ENCODE measurements around the gene SLC10A7.

DNA sequence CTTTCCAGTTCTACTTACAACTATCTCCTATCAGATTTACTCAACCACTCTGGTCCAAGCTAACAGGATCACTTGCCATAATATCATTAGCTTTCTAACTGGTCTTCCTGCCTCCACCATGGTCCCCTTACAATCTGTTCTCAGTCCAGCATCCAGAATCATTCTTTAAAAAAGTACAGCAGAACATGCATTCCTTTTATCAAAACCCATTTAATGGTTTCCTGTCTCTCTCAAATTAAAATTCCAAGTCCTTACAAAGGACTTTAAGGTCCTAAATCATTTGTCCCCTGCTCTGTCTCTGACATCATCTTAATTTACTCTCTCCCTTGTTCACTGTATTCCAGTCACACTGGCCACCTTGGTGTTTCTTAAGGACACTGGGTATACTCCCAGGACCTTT lies 202.8 kb downstream of the SLC10A7 start:
- TF ChIP-seq, protein P1, sequence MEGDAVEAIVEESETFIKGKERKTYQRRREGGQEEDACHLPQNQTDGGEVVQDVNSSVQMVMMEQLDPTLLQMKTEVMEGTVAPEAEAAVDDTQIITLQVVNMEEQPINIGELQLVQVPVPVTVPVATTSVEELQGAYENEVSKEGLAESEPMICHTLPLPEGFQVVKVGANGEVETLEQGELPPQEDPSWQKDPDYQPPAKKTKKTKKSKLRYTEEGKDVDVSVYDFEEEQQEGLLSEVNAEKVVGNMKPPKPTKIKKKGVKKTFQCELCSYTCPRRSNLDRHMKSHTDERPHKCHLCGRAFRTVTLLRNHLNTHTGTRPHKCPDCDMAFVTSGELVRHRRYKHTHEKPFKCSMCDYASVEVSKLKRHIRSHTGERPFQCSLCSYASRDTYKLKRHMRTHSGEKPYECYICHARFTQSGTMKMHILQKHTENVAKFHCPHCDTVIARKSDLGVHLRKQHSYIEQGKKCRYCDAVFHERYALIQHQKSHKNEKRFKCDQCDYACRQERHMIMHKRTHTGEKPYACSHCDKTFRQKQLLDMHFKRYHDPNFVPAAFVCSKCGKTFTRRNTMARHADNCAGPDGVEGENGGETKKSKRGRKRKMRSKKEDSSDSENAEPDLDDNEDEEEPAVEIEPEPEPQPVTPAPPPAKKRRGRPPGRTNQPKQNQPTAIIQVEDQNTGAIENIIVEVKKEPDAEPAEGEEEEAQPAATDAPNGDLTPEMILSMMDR (IDR thresholded peaks at IDR 0.05) = no peak
- no peak for TF ChIP-seq EP300 (IDR thresholded peaks at IDR 0.05; ENCODE audit: low read depth)
